HG03175 (cell line): Measurements from ENCODE around the gene S100A8.
"Not testable (repeated sequence)": the region's sequence is repeated elsewhere in the genome, so short reads cannot be mapped to it uniquely, and the experiment has no call there.

Experiments used
- ATAC-seq: cut with Tn5 transposase; IDR thresholded peaks from one replicate; pipeline ENCODE4 v1.9.1; 2021; ENCODE audit warnings: mild to moderate bottlenecking, moderate library complexity; ENCODE audit not compliant: unreplicated experiment

The S100A8 gene

GRCh38 chr1:153348511-153349362 is 42.1 kb downstream of the S100A8 start, which contains the start of gene PGLYRP4:
PGLYRP4 (minus strand) TSS chr1:153348841; CDS start chr1:153347932, 909 bp downstream.
- ATAC-seq = no peak

- ATAC-seq = no peak
These were observed 43.0 kb downstream of the S100A8 start for GRCh38 chr1:153347856-153348255.

- not testable (repeated sequence) for ATAC-seq
These were observed 43.8 kb downstream of the S100A8 start for GRCh38 chr1:153347049-153347448.

- no peak for ATAC-seq
These were observed 44.7 kb downstream of the S100A8 start for GRCh38 chr1:153346077-153346723.

GRCh38 chr1:153345187-153346076 is 45.4 kb downstream of the S100A8 start:
- ATAC-seq = no peak

- ATAC-seq = no peak
These were observed 46.2 kb downstream of the S100A8 start for GRCh38 chr1:153344718-153345025.

- no peak for ATAC-seq
These were observed 46.8 kb downstream of the S100A8 start for GRCh38 chr1:153343811-153344717.

- no peak for ATAC-seq
These were observed 47.7 kb downstream of the S100A8 start for GRCh38 chr1:153343040-153343681.

GRCh38 chr1:153342178-153342577 is 48.7 kb downstream of the S100A8 start:
- no peak for ATAC-seq

- ATAC-seq = no peak
These were observed 49.4 kb downstream of the S100A8 start for GRCh38 chr1:153341431-153341934.

GRCh38 chr1:153340356-153340755 is 50.5 kb downstream of the S100A8 start:
- no peak for ATAC-seq
